NCI-H524 (cell line): ENCODE results near the gene FLCN.

Source experiments
- DNase-seq, 2 experiments: peaks; one replicate each; lab custom pipeline; 2025; lab: John Stamatoyannopoulos, UW

The FLCN gene

DNA sequence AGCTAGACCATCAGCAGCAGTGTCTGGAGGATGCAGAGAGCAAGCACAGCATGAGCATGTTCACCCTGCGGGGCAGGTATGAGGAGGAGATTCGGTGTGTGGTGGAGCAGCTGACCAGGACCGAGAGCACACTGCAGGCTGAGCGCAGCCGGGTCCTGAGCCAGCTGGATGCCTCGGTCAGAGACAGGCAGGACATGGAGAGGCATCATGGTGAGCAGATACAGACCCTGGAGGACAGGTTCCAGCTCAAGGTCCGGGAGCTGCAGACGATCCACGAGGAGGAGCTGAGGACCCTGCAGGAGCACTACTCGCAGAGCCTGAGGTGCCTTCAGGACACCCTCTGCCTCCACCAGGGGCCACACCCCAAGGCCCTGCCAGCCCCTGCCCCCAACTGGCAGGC lies 69.6 kb downstream of the FLCN start:
- no peak for DNase-seq

DNA sequence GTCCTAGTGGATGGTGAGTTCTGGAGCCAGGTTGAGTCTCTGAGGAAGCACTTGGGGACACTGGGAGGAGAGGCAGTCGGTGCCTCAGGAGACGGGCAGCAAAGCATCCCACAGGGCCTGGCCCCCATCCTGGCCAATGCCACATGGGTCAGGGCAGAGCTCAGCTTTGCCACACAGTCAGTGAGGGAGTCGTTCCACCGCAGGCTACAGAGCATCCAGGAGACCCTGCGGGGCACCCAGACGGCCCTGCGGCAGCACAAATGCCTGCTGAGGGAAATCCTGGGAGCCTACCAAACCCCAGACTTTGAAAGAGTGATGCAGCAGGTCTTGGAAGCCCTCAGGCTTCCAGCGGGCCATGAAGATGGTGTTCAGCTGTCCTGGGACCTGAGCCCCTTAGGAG lies 70.5 kb downstream of the FLCN start:
- DNase-seq = no peak

DNA sequence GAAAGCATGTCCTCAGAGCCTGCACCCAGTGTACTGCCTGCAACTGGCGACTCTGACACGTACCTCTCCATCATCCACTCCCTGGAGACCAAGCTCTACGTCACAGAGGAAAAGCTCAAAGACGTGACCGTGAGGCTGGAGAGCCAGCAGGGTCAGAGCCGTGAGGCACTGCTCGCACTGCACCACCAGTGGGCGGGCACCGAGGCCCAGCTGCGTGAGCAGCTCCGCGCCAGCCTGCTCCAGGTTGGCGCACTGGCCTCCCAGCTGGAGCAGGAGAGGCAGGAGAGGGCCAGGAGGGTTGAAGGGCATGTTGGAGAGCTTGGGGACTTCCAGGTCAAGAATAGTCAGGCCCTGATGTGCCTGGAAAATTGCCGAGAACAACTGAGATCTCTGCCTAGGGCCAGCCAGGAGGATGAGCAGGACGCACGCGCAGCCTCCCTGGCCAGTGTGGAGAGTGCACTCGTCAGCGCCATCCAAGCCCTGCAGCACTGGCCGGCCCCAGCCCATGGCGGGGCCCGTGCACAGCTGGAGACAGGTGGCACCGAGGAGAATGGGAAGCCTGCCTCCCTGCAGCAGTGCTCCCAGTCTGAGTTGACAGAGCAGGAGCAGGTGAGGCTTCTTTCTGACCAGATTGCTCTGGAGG lies 71.2 kb downstream of the FLCN start:
- DNase-seq = no peak

DNA sequence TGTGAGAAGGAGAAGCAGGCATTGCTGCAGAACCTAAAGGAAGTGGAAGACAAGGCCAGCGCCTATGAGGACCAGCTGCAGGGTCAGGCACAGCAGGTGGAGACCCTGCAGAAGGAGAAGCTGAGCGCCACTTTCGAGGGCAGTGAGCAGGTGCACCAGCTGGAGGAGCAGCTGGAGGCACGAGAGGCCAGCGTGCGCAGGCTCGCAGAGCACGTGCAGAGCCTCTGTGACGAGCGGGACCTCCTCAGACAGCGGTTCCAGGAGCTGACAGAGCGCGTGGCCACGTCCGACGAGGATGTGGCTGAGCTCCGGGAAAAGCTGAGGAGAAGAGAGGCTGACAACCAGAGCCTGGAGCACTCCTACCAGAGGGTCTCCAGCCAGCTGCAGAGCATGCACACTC lies 72.3 kb downstream of the FLCN start:
- DNase-seq = peak in 1 of 2 experiments; percentile 25

DNA sequence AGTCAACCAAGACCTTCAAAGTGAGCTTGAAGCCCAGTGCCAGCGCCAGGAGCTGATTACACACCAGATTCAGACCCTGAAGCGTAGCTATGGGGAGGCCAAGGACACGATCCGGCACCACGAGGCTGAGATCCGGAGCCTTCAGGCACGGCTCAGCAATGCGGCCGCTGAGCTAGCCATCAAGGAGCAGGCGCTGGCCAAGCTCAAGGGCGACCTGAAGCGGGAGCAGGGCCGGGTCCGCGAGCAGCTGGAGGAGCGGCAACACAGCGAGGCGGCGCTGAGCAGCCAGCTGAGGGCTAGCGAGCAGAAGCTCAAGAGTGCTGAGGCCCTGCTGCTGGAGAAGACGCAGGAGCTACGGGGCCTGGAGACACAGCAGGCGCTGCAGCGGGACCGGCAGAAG lies 72.8 kb downstream of the FLCN start:
- no peak for DNase-seq
